A673 (cell line): ENCODE measurements around the gene CDHR3. TPM values are rescaled to one million over a fixed set of nuclear protein-coding genes. Genes with fewer than 3 reads are reported as not detected.

Experiments used
- BruUV-seq: library from RNA; stranded (reverse); fragments of 400-500 nt; replicated peaks from 2 replicates; lab custom pipeline; 2021; lab: Mats Ljungman, UMichigan
- CTCF ChIA-PET: fragments of 300-600 bp; sonication (Branson Sonifier 250); formaldehyde crosslinking; loops from one replicate; lab custom pipeline; 2022; ENCODE audit warnings: antibody characterized with exemption; lab: Charles Lee
- POLR2A ChIA-PET: fragments of 300-600 bp; sonication (Branson Sonifier 250); formaldehyde crosslinking; loops from one replicate; lab custom pipeline; 2022; ENCODE audit warnings: antibody characterized with exemption; ENCODE audit not compliant: low non-redundant PET; lab: Charles Lee
- DNase-seq: peaks from one replicate; pipeline ENCODE4 v3.0.0-alpha.2; 2015; ENCODE audit warnings: low spot score
- H3K27ac ChIP-seq: fragments of 200-600 bp; sonication (generic); 2 replicates; pipeline ENCODE4 v1.5.1; 2016; ENCODE audit warnings: mixed run types, low read depth, mild to moderate bottlenecking, mixed read lengths, antibody characterized with exemption, low read length; ENCODE audit not compliant: poor library complexity, severe bottlenecking
- H3K27me3 ChIP-seq: fragments of 200-600 bp; sonication (generic); replicated peaks from 2 replicates; pipeline ENCODE4 v1.6.1; 2017; ENCODE audit warnings: mixed run types, low read depth, mild to moderate bottlenecking, mixed read lengths, antibody characterized with exemption, low read length; ENCODE audit not compliant: insufficient read depth, poor library complexity
- H3K36me3 ChIP-seq: fragments of 200-600 bp; sonication (generic); 2 replicates; pipeline ENCODE4 v1.6.1; 2016; ENCODE audit warnings: mixed run types, mild to moderate bottlenecking, mixed read lengths, antibody characterized with exemption, low read length; ENCODE audit not compliant: insufficient read depth, poor library complexity, severe bottlenecking
- H3K4me1 ChIP-seq: fragments of 200-600 bp; sonication (generic); 2 replicates; pipeline ENCODE4 v1.6.1; 2017; ENCODE audit warnings: mixed run types, mild to moderate bottlenecking, mixed read lengths, antibody characterized with exemption, low read length; ENCODE audit not compliant: insufficient read depth, poor library complexity, severe bottlenecking
- H3K4me3 ChIP-seq: fragments of 200-600 bp; sonication (generic); 2 replicates; pipeline ENCODE4 v1.5.1; 2016; ENCODE audit warnings: low read depth, mixed run types, mild to moderate bottlenecking, mixed read lengths, low read length; ENCODE audit not compliant: poor library complexity, severe bottlenecking
- H3K9me3 ChIP-seq: fragments of 200-600 bp; sonication (generic); 2 replicates; pipeline ENCODE4 v1.6.1; 2016; ENCODE audit warnings: mixed run types, low read depth, mild to moderate bottlenecking, mixed read lengths, antibody characterized with exemption, low read length; ENCODE audit not compliant: poor library complexity, severe bottlenecking
- CTCF ChIP-seq: fragments of 300-800, 200-600 bp; sonication (generic); conservative IDR thresholded peaks from 2 replicates; pipeline ENCODE4 v1.5.1; 2017; ENCODE audit warnings: low read depth, mild to moderate bottlenecking, antibody characterized with exemption, low read length, moderate library complexity, mixed read lengths
- EZH2 ChIP-seq: fragments of 200-600 bp; sonication (generic); IDR thresholded peaks from 2 replicates; pipeline ENCODE4 v1.6.1; 2017; ENCODE audit warnings: borderline replicate concordance, low read depth, mild to moderate bottlenecking, mixed read lengths, antibody characterized with exemption, low read length; ENCODE audit not compliant: poor library complexity, severe bottlenecking
- intact Hi-C: fragments of 100-400 bp; cut with micrococcal nuclease; formaldehyde crosslinking; loops from one replicate; pipeline ENCODE4 v1.10.0; 2022; ENCODE audit not compliant: unreplicated experiment
- total RNA-seq: library from RNA; stranded (reverse); gene quantifications from 2 replicates; pipeline ENCODE4 v1.2.3, GENCODE V29; 2021

CDHR3 gene
- total RNA-seq, 1 experiment from 2014 or later, result 13.9 TPM

GRCh38 chr7:106038916-106039315 lies 75.9 kb downstream of the CDHR3 start:
- Histone ChIP-seq H3K4me1 (peaks cover 33% of the 10 kb centered on the region), H3K27ac (no peak overlapping the region), H3K4me3 (no peak overlapping the region), H3K36me3 (no peaks in the 10 kb centered on the region), H3K9me3 (no peaks in the 10 kb centered on the region), H3K27me3 (no peaks in the 10 kb centered on the region)
- intact Hi-C loops, result no loop called here
- DNase-seq, result no peak
- TF ChIP-seq EZH2 (no peak), CTCF (no peak)
- CTCF ChIA-PET, result no interaction called here
- no TSS peak for BruUV-seq
- POLR2A ChIA-PET, result no interaction called here

- DNase-seq, result peak; percentile 50
These were observed 76.5 kb downstream of the CDHR3 start for GRCh38 chr7:106039486-106040060.

GRCh38 chr7:106041140-106041717 lies 78.2 kb downstream of the CDHR3 start:
- no TSS peak for BruUV-seq
- H3K4me3 ChIP-seq, result no peak overlapping the region
- peak; percentile 71 for DNase-seq
- TF ChIP-seq CTCF (peak; percentile 80), EZH2 (no peak)
- H3K27ac ChIP-seq, result no peak overlapping the region
- intact Hi-C loops, result loop anchor here (2.0 to 10.0 kb wide), 4 partner anchors 164 to 906 kb away; partner anchors contain the start of gene ATXN7L1
- H3K9me3 ChIP-seq, result no peaks in the 10 kb centered on the region
- ChIA-PET CTCF (interaction anchor here (1.0 to 1.2 kb wide), 2 partner anchors 113 to 281 kb away, joined by 3 read pairs; no protein-coding TSS in a partner anchor), POLR2A (no interaction called here)
- H3K27me3 ChIP-seq, result no peaks in the 10 kb centered on the region
- H3K4me1 ChIP-seq, result peaks cover 34% of the 10 kb centered on the region
- H3K36me3 ChIP-seq, result no peaks in the 10 kb centered on the region

More at GRCh38 chr7:106039486-106040060, 76.5 kb downstream of the CDHR3 start:
- H3K4me1 ChIP-seq, result peaks cover 34% of the 10 kb centered on the region
- no peaks in the 10 kb centered on the region for H3K36me3 ChIP-seq
- H3K27me3 ChIP-seq, result no peaks in the 10 kb centered on the region
- POLR2A ChIA-PET, result no interaction called here
- H3K27ac ChIP-seq, result no peak overlapping the region
- CTCF ChIA-PET, result no interaction called here
- intact Hi-C loops, result loop anchor here (2.0 to 10.0 kb wide), 4 partner anchors 163 to 905 kb away; partner anchors contain the start of gene ATXN7L1
- no peak overlapping the region for H3K4me3 ChIP-seq
- no peak for TF ChIP-seq EZH2
- peak; percentile 36; the same call in 1 of the 2 replicates for TF ChIP-seq CTCF
- BruUV-seq, result no TSS peak
- no peaks in the 10 kb centered on the region for H3K9me3 ChIP-seq
